Panc1 (cell line): ENCODE measurements around the gene P2RY11. TPM values are rescaled to one million over a fixed set of nuclear protein-coding genes. Genes with fewer than 3 reads are reported as not detected.

ENCODE experiments used
- ATAC-seq: fragments of 200-7000 bp; cut with Tn5 transposase; 2 replicates; pipeline ENCODE4 v1.9.1; 2020; ENCODE audit warnings: mild to moderate bottlenecking, moderate library complexity
- BruUV-seq: library from RNA; stranded (reverse); fragments of 400-500 nt; replicated peaks from 2 replicates; lab custom pipeline; 2021; lab: Mats Ljungman, UMichigan
- CTCF ChIA-PET: fragments of 300-600 bp; sonication (Branson Sonifier 250); formaldehyde crosslinking; loops from one replicate; lab custom pipeline; 2022; ENCODE audit warnings: antibody characterized with exemption; lab: Charles Lee
- POLR2A ChIA-PET: fragments of 300-600 bp; sonication (Branson Sonifier 250); formaldehyde crosslinking; loops from one replicate; lab custom pipeline; 2022; ENCODE audit warnings: antibody characterized with exemption; lab: Charles Lee
- DNase-seq: peaks from one replicate; pipeline ENCODE4 v3.0.0-alpha.2; 2010; ENCODE audit warnings: low read depth, low spot score
- H3K27ac ChIP-seq: 2 replicates; pipeline ENCODE4 v1.5.1; 2011; ENCODE audit warnings: mild to moderate bottlenecking, low read length, inconsistent platforms
- H3K27me3 ChIP-seq: fragments of 200-500 bp; sonication (Bioruptor generic); 2 replicates; pipeline ENCODE4 v1.6.0; 2014; ENCODE audit warnings: low read length, inconsistent platforms; ENCODE audit not compliant: control insufficient read depth, insufficient read depth
- H3K36me3 ChIP-seq: fragments of 200-500 bp; sonication (Bioruptor generic); 2 replicates; pipeline ENCODE4 v1.5.1; 2014; ENCODE audit warnings: inconsistent platforms, mild to moderate bottlenecking, low read length, moderate library complexity; ENCODE audit not compliant: control insufficient read depth, insufficient read depth
- H3K4me1 ChIP-seq: 2 replicates; pipeline ENCODE4 v1.5.1; 2011; ENCODE audit warnings: inconsistent platforms, mild to moderate bottlenecking, low read length, moderate library complexity; ENCODE audit not compliant: control insufficient read depth, insufficient read depth
- H3K4me3 ChIP-seq, 2 experiments: 2 replicates each; pipeline ENCODE4 v1.5.1; 2011 to 2012; ENCODE audit warnings: low read depth in 2 of 2, low read length in 2 of 2, mild to moderate bottlenecking in 2 of 2, inconsistent platforms in 1 of 2, moderate library complexity in 1 of 2
- H3K9me3 ChIP-seq: fragments of 200-500 bp; sonication (Bioruptor generic); 2 replicates; pipeline ENCODE4 v1.5.1; 2014; ENCODE audit warnings: low read depth, mild to moderate bottlenecking, inconsistent platforms, low read length, moderate library complexity; ENCODE audit not compliant: control insufficient read depth, insufficient read depth
- CTCF ChIP-seq: fragments of 450-650 bp; IDR thresholded peaks from 2 replicates; pipeline ENCODE4 v1.5.1; 2017; ENCODE audit warnings: mild to moderate bottlenecking
- POLR2AphosphoS5 ChIP-seq: IDR thresholded peaks from 2 replicates; pipeline ENCODE4 v1.6.1; 2012; ENCODE audit warnings: mild to moderate bottlenecking, low read depth, low read length, moderate library complexity
- REST ChIP-seq, 2 experiments: IDR thresholded peaks; 2 replicates each; pipeline ENCODE4 v1.6.1; 2011 to 2012; ENCODE audit warnings: low read depth in 2 of 2, control low read depth in 1 of 2, low read length in 1 of 2, mild to moderate bottlenecking in 1 of 2, moderate library complexity in 1 of 2; ENCODE audit not compliant: insufficient read depth in 1 of 2
- SIN3A ChIP-seq: IDR thresholded peaks from 2 replicates; pipeline ENCODE4 v1.6.1; 2012; ENCODE audit warnings: low read depth, mild to moderate bottlenecking, low read length, moderate library complexity, borderline replicate concordance; ENCODE audit not compliant: insufficient read depth
- TCF7L2 ChIP-seq: IDR thresholded peaks from 2 replicates; pipeline ENCODE4 v1.6.1; 2011; ENCODE audit warnings: mild to moderate bottlenecking, low read depth, low read length, inconsistent platforms
- in situ Hi-C: cut with HindIII; loops from 2 replicates; pipeline ENCODE4 v1.10.0; 2016; ENCODE audit warnings: low sequenced_read_pairs, low pct_unique_long_range_greater_than_20kb
- intact Hi-C: fragments of 100-400 bp; cut with micrococcal nuclease; formaldehyde crosslinking; loops from one replicate; pipeline ENCODE4 v1.10.0; 2022; ENCODE audit not compliant: unreplicated experiment
- total RNA-seq: library from RNA; stranded (reverse); gene quantifications from one replicate; pipeline ENCODE4 v1.2.1, GENCODE V29; 2021; ENCODE audit not compliant: unreplicated experiment

Gene P2RY11
- total RNA-seq, 1 experiment from 2014 or later = 12.5 TPM

- Histone ChIP-seq H3K27me3 (no peaks in the 10 kb centered on the region), H3K4me1 (no peaks in the 10 kb centered on the region), H3K27ac (peak overlapping the region; percentile 80), H3K4me3 (peak overlapping the region; percentile 78 to 80), H3K9me3 (no peaks in the 10 kb centered on the region), H3K36me3 (no peaks in the 10 kb centered on the region; the same call in 1 of the 2 replicates)
- ChIA-PET POLR2A (no interaction called here), CTCF (no interaction called here)
- ATAC-seq = no peak
- no peak for DNase-seq
- intact Hi-C loops = no loop called here
- TF ChIP-seq TCF7L2 (no peak), REST (IDR thresholded peaks at IDR 0.05; ENCODE audit: insufficient read depth in 1 of 2, low read depth in 2 of 2, low read length in 1 of 2) (no peak), SIN3A (no peak), CTCF (no peak), POLR2AphosphoS5 (no peak)
- no TSS peak for BruUV-seq
- in situ Hi-C loops = no loop called here
These were observed 24.8 kb upstream of the P2RY11 start for GRCh38 chr19:10086591-10087192.

GRCh38 chr19:10087296-10088061 lies 24.0 kb upstream of the P2RY11 start:
- ChIA-PET POLR2A (no interaction called here), CTCF (no interaction called here)
- Histone ChIP-seq H3K4me3 (peak overlapping the region; percentile 78 to 80), H3K36me3 (no peaks in the 10 kb centered on the region; the same call in 1 of the 2 replicates), H3K9me3 (no peaks in the 10 kb centered on the region), H3K27me3 (no peaks in the 10 kb centered on the region), H3K27ac (no peak overlapping the region), H3K4me1 (no peaks in the 10 kb centered on the region)
- BruUV-seq = TSS peak; percentile 77
- ATAC-seq (no peak), DNase-seq (no peak)
- TF ChIP-seq POLR2AphosphoS5 = no peak
- TF ChIP-seq REST (IDR thresholded peaks at IDR 0.05; ENCODE audit: insufficient read depth in 1 of 2, low read depth in 2 of 2, low read length in 1 of 2) = no peak
- no peak for TF ChIP-seq TCF7L2
- no peak for TF ChIP-seq SIN3A
- no peak for TF ChIP-seq CTCF
- in situ Hi-C loops (no loop called here), intact Hi-C loops (no loop called here)
